H9 (cell line): ENCODE results near the gene NELFCD. TPM values are rescaled to one million over a fixed set of nuclear protein-coding genes. Genes with fewer than 3 reads are reported as not detected.

ENCODE experiments used
- DNase-seq: peaks from one replicate; pipeline ENCODE4 v3.0.0-alpha.2; 2017
- H2AFZ ChIP-seq: one replicate; pipeline ENCODE4 v1.6.1; 2013; ENCODE audit warnings: mild to moderate bottlenecking, low read length, control low read depth, moderate library complexity
- H2AK5ac ChIP-seq: 2 replicates; pipeline ENCODE4 v1.6.1; 2013; ENCODE audit warnings: low read length, control low read depth, mixed read lengths; ENCODE audit not compliant: insufficient read length
- H2BK120ac ChIP-seq: one replicate; pipeline ENCODE4 v1.6.1; 2013; ENCODE audit warnings: low read depth, mild to moderate bottlenecking, low read length, control low read depth, inconsistent platforms; ENCODE audit not compliant: poor library complexity, severe bottlenecking
- H2BK12ac ChIP-seq: 2 replicates; pipeline ENCODE4 v1.6.1; 2013; ENCODE audit warnings: low read length, control low read depth, mixed read lengths, low read depth; ENCODE audit not compliant: insufficient read length
- H2BK15ac ChIP-seq: 2 replicates; pipeline ENCODE4 v1.6.1; 2013; ENCODE audit warnings: low read depth, low read length, control low read depth
- H2BK20ac ChIP-seq: one replicate; pipeline ENCODE4 v1.6.1; 2013; ENCODE audit warnings: low read depth, mild to moderate bottlenecking, low read length, control low read depth, inconsistent platforms; ENCODE audit not compliant: poor library complexity, severe bottlenecking
- H2BK5ac ChIP-seq: 2 replicates; pipeline ENCODE4 v1.6.1; 2013; ENCODE audit warnings: low read length, control low read depth, mixed read lengths; ENCODE audit not compliant: insufficient read length
- H3K14ac ChIP-seq: 2 replicates; pipeline ENCODE4 v1.6.1; 2013; ENCODE audit warnings: low read length, control low read depth; ENCODE audit not compliant: insufficient read depth
- H3K18ac ChIP-seq: 2 replicates; pipeline ENCODE4 v1.6.1; 2013; ENCODE audit warnings: low read depth, mild to moderate bottlenecking, mixed read lengths, low read length, control low read depth; ENCODE audit not compliant: insufficient read length
- H3K23ac ChIP-seq: 2 replicates; pipeline ENCODE4 v1.6.1; 2013; ENCODE audit warnings: low read length, control low read depth, mixed read lengths, low read depth; ENCODE audit not compliant: insufficient read length
- H3K23me2 ChIP-seq: 2 replicates; pipeline ENCODE4 v1.6.1; 2013; ENCODE audit warnings: low read depth, mild to moderate bottlenecking, mixed read lengths, low read length, control low read depth; ENCODE audit not compliant: insufficient read length, poor library complexity, severe bottlenecking
- H3K27ac ChIP-seq: 2 replicates; pipeline ENCODE4 v1.5.1; 2013; ENCODE audit warnings: low read length, control low read depth, mixed read lengths, low read depth; ENCODE audit not compliant: insufficient read length
- H3K27me3 ChIP-seq: 2 replicates; pipeline ENCODE4 v1.6.1; 2013; ENCODE audit warnings: low read length, control low read depth, inconsistent platforms; ENCODE audit not compliant: insufficient read depth
- H3K4ac ChIP-seq: 2 replicates; pipeline ENCODE4 v1.6.1; 2013; ENCODE audit warnings: low read depth, mild to moderate bottlenecking, control low read depth, inconsistent platforms, low read length, moderate library complexity
- H3K4me1 ChIP-seq: 2 replicates; pipeline ENCODE4 v1.6.1; 2013; ENCODE audit warnings: low read length, control low read depth, inconsistent platforms; ENCODE audit not compliant: insufficient read depth
- H3K4me2 ChIP-seq: 2 replicates; pipeline ENCODE4 v1.6.1; 2013; ENCODE audit warnings: low read length, control low read depth, mixed read lengths; ENCODE audit not compliant: insufficient read length, insufficient read depth
- H3K56ac ChIP-seq: 2 replicates; pipeline ENCODE4 v1.6.1; 2013; ENCODE audit warnings: low read depth, mild to moderate bottlenecking, mixed read lengths, low read length, control low read depth; ENCODE audit not compliant: insufficient read length
- H3K79me1 ChIP-seq: 2 replicates; pipeline ENCODE4 v1.6.1; 2013; ENCODE audit warnings: low read depth, mild to moderate bottlenecking, moderate library complexity, low read length, control low read depth, inconsistent platforms; ENCODE audit not compliant: insufficient read depth, poor library complexity, severe bottlenecking
- H3K79me2 ChIP-seq: 2 replicates; pipeline ENCODE4 v1.6.1; 2013; ENCODE audit warnings: low read length, control low read depth, inconsistent platforms; ENCODE audit not compliant: insufficient read depth
- H3K9ac ChIP-seq: 2 replicates; pipeline ENCODE4 v1.6.1; 2013; ENCODE audit warnings: low read length, control low read depth, mixed read lengths; ENCODE audit not compliant: insufficient read length; ENCODE audit errors: extremely low read depth
- H3K9me3 ChIP-seq: one replicate; pipeline ENCODE4 v1.6.1; 2013; ENCODE audit warnings: low read depth, low read length, inconsistent platforms; ENCODE audit not compliant: control insufficient read depth
- H3T11ph ChIP-seq: one replicate; pipeline ENCODE4 v1.6.1; 2013; ENCODE audit warnings: mild to moderate bottlenecking, low read length, control low read depth, inconsistent platforms
- H4K20me1 ChIP-seq: one replicate; pipeline ENCODE4 v1.6.1; 2013; ENCODE audit not compliant: control insufficient read depth, insufficient read length, insufficient read depth
- H4K5ac ChIP-seq: 2 replicates; pipeline ENCODE4 v1.6.1; 2013; ENCODE audit warnings: low read depth, mild to moderate bottlenecking, mixed read lengths, low read length, control low read depth; ENCODE audit not compliant: insufficient read length
- H4K8ac ChIP-seq: replicated peaks from 2 replicates; pipeline ENCODE4 v1.6.1; 2013; ENCODE audit warnings: low read length, control low read depth, mixed read lengths, low read depth; ENCODE audit not compliant: insufficient read length
- H4K91ac ChIP-seq: 2 replicates; pipeline ENCODE4 v1.6.1; 2013; ENCODE audit warnings: low read depth, mild to moderate bottlenecking, moderate library complexity, mixed read lengths, low read length, control low read depth; ENCODE audit not compliant: insufficient read length
- H3K27ac Mint-ChIP-seq, 3 experiments: 2 replicates in 2 of 3; 3 replicates in 1 of 3; pipeline ENCODE4 v1.8.0; 2020 to 2021; ENCODE audit warnings: mixed read lengths in 3 of 3, mild to moderate bottlenecking in 1 of 3, moderate library complexity in 1 of 3
- H3K27me3 Mint-ChIP-seq: 2 replicates; pipeline ENCODE4 v1.8.0; 2021; ENCODE audit warnings: low read depth, mild to moderate bottlenecking, moderate library complexity, mixed read lengths
- H3K36me3 Mint-ChIP-seq, 3 experiments: 2 replicates in 2 of 3; 3 replicates in 1 of 3; pipeline ENCODE4 v1.8.0; 2020 to 2021; ENCODE audit warnings: low read depth in 3 of 3, mixed read lengths in 3 of 3; ENCODE audit not compliant: insufficient read depth in 1 of 3
- H3K4me1 Mint-ChIP-seq, 2 experiments: 2 replicates each; pipeline ENCODE4 v1.8.0; 2020; ENCODE audit warnings: mixed read lengths in 2 of 2
- H3K4me3 Mint-ChIP-seq, 2 experiments: 2 replicates in 1 of 2; 3 replicates in 1 of 2; pipeline ENCODE4 v1.8.0; 2020 to 2021; ENCODE audit warnings: mild to moderate bottlenecking in 2 of 2, mixed read lengths in 2 of 2, moderate library complexity in 1 of 2
- H3K9me3 Mint-ChIP-seq, 2 experiments: 2 replicates in 1 of 2; 3 replicates in 1 of 2; pipeline ENCODE4 v1.8.0; 2020; ENCODE audit warnings: mild to moderate bottlenecking in 2 of 2, mixed read lengths in 2 of 2, moderate library complexity in 1 of 2
- CTCF ChIP-seq: fragments of 200-600 bp; sonication (generic); conservative IDR thresholded peaks from 3 replicates; pipeline ENCODE4 v1.8.0; 2021; ENCODE audit warnings: antibody characterized with exemption, mild to moderate bottlenecking
- WGBS: extraction: QIAGEN DNeasy Blood & Tissue Kit; methylation state at CpG from one replicate; pipeline ENCODE4 v1.1.7; 2013; ENCODE audit warnings: missing lambda C conversion rate, low lambda C conversion rate, mixed read lengths; ENCODE audit not compliant: insufficient read length; ENCODE audit errors: extremely low coverage; 5-methylcytosine and 5-hydroxymethylcytosine counted together
- total RNA-seq: library from RNA; stranded (reverse); gene quantifications from 2 replicates; pipeline ENCODE4 v1.2.1, GENCODE V29; 2021

Gene NELFCD
- total RNA-seq, 1 experiment from 2014 or later: 57.8 TPM

DNA sequence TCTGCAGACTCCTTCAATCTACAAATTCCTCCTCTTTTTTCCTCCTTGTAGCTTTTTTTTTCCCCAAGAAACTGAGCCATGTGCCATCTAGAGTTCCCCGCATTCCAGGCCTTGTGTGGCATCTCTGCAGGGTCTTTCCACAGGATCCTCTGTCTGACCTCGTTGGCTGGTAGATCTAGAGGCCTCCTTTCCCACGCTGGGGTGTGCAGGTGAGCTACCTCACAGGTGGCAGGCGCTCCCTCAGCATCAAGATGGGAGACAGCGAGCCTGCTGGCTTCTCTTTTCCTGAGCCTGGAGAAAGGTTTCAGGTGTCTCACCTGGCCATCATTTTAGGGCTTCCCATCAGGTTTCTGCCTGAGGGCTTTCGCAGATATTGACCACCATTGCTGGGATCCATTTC is 9.6 kb upstream of the NELFCD start:
- no peak overlapping the region for H3T11ph ChIP-seq
- H3K36me3 Mint-ChIP-seq: peaks cover 0 to 9% (median 3%) of the 10 kb centered on the region in 3 experiments; a peak in 4 of 7 replicates
- no peak overlapping the region for H3K27ac ChIP-seq
- H4K91ac ChIP-seq: no peak overlapping the region
- H3K9me3 Mint-ChIP-seq: peaks cover 16 to 23% of the 10 kb centered on the region in 2 experiments
- H3K27ac Mint-ChIP-seq: no peak overlapping the region; a peak in 1 of 7 replicates
- H3K4me2 ChIP-seq: no peak overlapping the region
- H3K18ac ChIP-seq: no peak overlapping the region
- no peak for TF ChIP-seq CTCF
- H2AFZ ChIP-seq: no peak overlapping the region
- no peak overlapping the region for H4K8ac ChIP-seq
- H3K4me3 Mint-ChIP-seq: no peak overlapping the region
- H3K4me1 ChIP-seq: no peaks in the 10 kb centered on the region
- H3K56ac ChIP-seq: no peak overlapping the region
- no peak overlapping the region for H2BK5ac ChIP-seq
- no peak overlapping the region for H3K9ac ChIP-seq
- no CpG with 5 or more reads among the region's 6 CpGs for WGBS
- H3K79me1 ChIP-seq: no peaks in the 10 kb centered on the region
- H3K27me3 Mint-ChIP-seq: peaks cover 2% of the 10 kb centered on the region; the same call in 1 of the 2 replicates
- no peaks in the 10 kb centered on the region for H3K27me3 ChIP-seq
- no peaks in the 10 kb centered on the region for H4K20me1 ChIP-seq
- H2BK12ac ChIP-seq: no peak overlapping the region
- H3K23me2 ChIP-seq: no peaks in the 10 kb centered on the region
- no peak overlapping the region; the same call in 1 of the 2 replicates for H3K14ac ChIP-seq
- H2AK5ac ChIP-seq: no peak overlapping the region
- H2BK120ac ChIP-seq: no peak overlapping the region
- H3K4me1 Mint-ChIP-seq: peaks cover 7 to 10% of the 10 kb centered on the region in 2 experiments; a peak in 3 of 4 replicates
- no peak overlapping the region for H4K5ac ChIP-seq
- H2BK15ac ChIP-seq: no peak overlapping the region
- no peak overlapping the region for H2BK20ac ChIP-seq
- no peak for DNase-seq
- no peak overlapping the region for H3K4ac ChIP-seq
- no peaks in the 10 kb centered on the region for H3K9me3 ChIP-seq
- H3K23ac ChIP-seq: no peak overlapping the region
- no peaks in the 10 kb centered on the region for H3K79me2 ChIP-seq
